ENCODE measurements around the gene C19orf85.

Gene C19orf85

GRCh38 chr19:55493645-55494171, 29.2 kb upstream of the C19orf85 start:
- Histone ChIP-seq H3K4me3 (ENCODE audit: low read depth, low read length) (no peak overlapping the region), H3K79me2 (no peaks in the 10 kb centered on the region), H3K9me3 (ENCODE audit: control insufficient read depth, low read length) (no peaks in the 10 kb centered on the region), H3K36me3 (ENCODE audit: control insufficient read depth, insufficient read depth, low read length) (no peaks in the 10 kb centered on the region), H3K27ac (peak overlapping the region; percentile 24), H3K4me1 (peaks cover 5% of the 10 kb centered on the region), H3K9ac (no peak overlapping the region), H2AFZ (no peak overlapping the region), H3K27me3 (ENCODE audit: control insufficient read depth, insufficient read depth, low read length) (no peaks in the 10 kb centered on the region), H3K4me2 (ENCODE audit: low read length) (no peak overlapping the region)
- TF ChIP-seq, protein P1, sequence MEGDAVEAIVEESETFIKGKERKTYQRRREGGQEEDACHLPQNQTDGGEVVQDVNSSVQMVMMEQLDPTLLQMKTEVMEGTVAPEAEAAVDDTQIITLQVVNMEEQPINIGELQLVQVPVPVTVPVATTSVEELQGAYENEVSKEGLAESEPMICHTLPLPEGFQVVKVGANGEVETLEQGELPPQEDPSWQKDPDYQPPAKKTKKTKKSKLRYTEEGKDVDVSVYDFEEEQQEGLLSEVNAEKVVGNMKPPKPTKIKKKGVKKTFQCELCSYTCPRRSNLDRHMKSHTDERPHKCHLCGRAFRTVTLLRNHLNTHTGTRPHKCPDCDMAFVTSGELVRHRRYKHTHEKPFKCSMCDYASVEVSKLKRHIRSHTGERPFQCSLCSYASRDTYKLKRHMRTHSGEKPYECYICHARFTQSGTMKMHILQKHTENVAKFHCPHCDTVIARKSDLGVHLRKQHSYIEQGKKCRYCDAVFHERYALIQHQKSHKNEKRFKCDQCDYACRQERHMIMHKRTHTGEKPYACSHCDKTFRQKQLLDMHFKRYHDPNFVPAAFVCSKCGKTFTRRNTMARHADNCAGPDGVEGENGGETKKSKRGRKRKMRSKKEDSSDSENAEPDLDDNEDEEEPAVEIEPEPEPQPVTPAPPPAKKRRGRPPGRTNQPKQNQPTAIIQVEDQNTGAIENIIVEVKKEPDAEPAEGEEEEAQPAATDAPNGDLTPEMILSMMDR (IDR thresholded peaks at IDR 0.05), result no peak

GRCh38 chr19:55493052-55493644, 28.6 kb upstream of the C19orf85 start:
- Histone ChIP-seq H3K36me3 (ENCODE audit: control insufficient read depth, insufficient read depth, low read length) (no peaks in the 10 kb centered on the region), H3K79me2 (no peaks in the 10 kb centered on the region), H3K9ac (no peak overlapping the region), H3K4me2 (ENCODE audit: low read length) (no peak overlapping the region), H2AFZ (no peak overlapping the region), H3K27ac (peak overlapping the region; percentile 24), H3K9me3 (ENCODE audit: control insufficient read depth, low read length) (no peaks in the 10 kb centered on the region), H3K27me3 (ENCODE audit: control insufficient read depth, insufficient read depth, low read length) (no peaks in the 10 kb centered on the region), H3K4me3 (ENCODE audit: low read depth, low read length) (no peak overlapping the region), H3K4me1 (peaks cover 5% of the 10 kb centered on the region)
- TF ChIP-seq, protein P1 (IDR thresholded peaks at IDR 0.05), result no peak

DNA sequence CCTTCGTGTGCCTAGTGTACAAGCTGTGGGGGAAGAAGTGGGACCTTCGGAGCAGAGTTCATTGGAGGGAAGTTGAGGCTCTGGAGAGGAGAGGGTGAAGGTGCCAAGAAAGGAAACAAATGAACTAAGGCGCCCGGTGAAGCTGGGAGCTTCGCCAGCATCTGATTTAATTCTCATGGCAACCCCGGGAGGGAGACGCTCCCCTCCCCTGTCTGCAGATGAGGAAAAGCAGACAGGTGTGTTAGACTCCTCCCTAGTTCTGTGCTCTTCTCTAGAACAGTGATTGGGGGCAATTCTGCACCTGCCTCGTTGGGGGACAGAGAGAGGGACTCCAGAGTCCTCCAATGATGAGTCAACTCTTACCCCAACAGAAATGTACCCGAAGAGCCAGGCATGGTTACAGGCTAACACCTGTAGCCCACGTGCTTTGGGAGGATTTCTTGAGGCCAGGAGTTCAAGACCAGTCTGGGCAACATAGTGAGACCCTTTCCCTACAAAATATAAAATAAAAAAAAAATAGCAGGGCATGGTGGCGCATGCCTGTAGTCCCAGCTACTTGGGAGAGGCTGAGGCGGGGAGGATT, 27.9 kb upstream of the C19orf85 start:
- H3K9me3 ChIP-seq (ENCODE audit: control insufficient read depth, low read length), result no peaks in the 10 kb centered on the region
- no peak overlapping the region for H3K9ac ChIP-seq
- H3K4me2 ChIP-seq (ENCODE audit: low read length), result peak overlapping the region; percentile 71
- peak overlapping the region; percentile 41 for H3K4me3 ChIP-seq (ENCODE audit: low read depth, low read length)
- H3K36me3 ChIP-seq (ENCODE audit: control insufficient read depth, insufficient read depth, low read length), result no peaks in the 10 kb centered on the region
- TF ChIP-seq, protein P1 (IDR thresholded peaks at IDR 0.05), result no peak
- H3K27ac ChIP-seq, result no peak overlapping the region
- H3K27me3 ChIP-seq (ENCODE audit: control insufficient read depth, insufficient read depth, low read length), result no peaks in the 10 kb centered on the region
- H2AFZ ChIP-seq, result peak overlapping the region; percentile 68
- H3K79me2 ChIP-seq, result no peaks in the 10 kb centered on the region
- H3K4me1 ChIP-seq, result peaks cover 5% of the 10 kb centered on the region

GRCh38 chr19:55491546-55492360, 27.2 kb upstream of the C19orf85 start:
- H3K4me3 ChIP-seq (ENCODE audit: low read depth, low read length), result peak overlapping the region; percentile 41
- H3K9ac ChIP-seq, result no peak overlapping the region
- H2AFZ ChIP-seq, result peak overlapping the region; percentile 68
- peaks cover 5% of the 10 kb centered on the region for H3K4me1 ChIP-seq
- H3K79me2 ChIP-seq, result no peaks in the 10 kb centered on the region
- no peaks in the 10 kb centered on the region for H3K9me3 ChIP-seq (ENCODE audit: control insufficient read depth, low read length)
- TF ChIP-seq, protein P1 (IDR thresholded peaks at IDR 0.05), result no peak
- no peak overlapping the region for H3K27ac ChIP-seq
- no peaks in the 10 kb centered on the region for H3K36me3 ChIP-seq (ENCODE audit: control insufficient read depth, insufficient read depth, low read length)
- peak overlapping the region; percentile 71 for H3K4me2 ChIP-seq (ENCODE audit: low read length)
- no peaks in the 10 kb centered on the region for H3K27me3 ChIP-seq (ENCODE audit: control insufficient read depth, insufficient read depth, low read length)
